Small intestine (tissue), 7 donors: ENCODE measurements around the gene CACNA2D2. TPM values are rescaled to one million over a fixed set of nuclear protein-coding genes. Genes with fewer than 3 reads are reported as not detected.

ENCODE experiments used
- DNase-seq, 2 donors: peaks; one replicate each; pipeline versions ENCODE4 v3.0.0 to v3.0.0-alpha.2; 2013
- FAIRE-seq: peaks from 2 replicates; lab custom pipeline; 2012; peaks lifted over from hg19 to GRCh38; lab: Jason Lieb, UNC
- H3K27ac ChIP-seq, 3 donors: one replicate each; pipeline ENCODE4 v1.5.1; 2013; ENCODE audit warnings: low read length in 2 of 3, mild to moderate bottlenecking in 2 of 3, control low read depth in 1 of 3, inconsistent platforms in 1 of 3, low read depth in 1 of 3, moderate library complexity in 1 of 3
- H3K27me3 ChIP-seq, 3 donors: one replicate each; pipeline ENCODE4 v1.6.1; 2013; ENCODE audit warnings: low read length in 3 of 3, inconsistent platforms in 1 of 3; ENCODE audit not compliant: control insufficient read depth in 3 of 3, insufficient read depth in 3 of 3
- H3K36me3 ChIP-seq, 3 donors: one replicate each; pipeline ENCODE4 v1.6.1; 2013; ENCODE audit warnings: low read length in 3 of 3, inconsistent platforms in 1 of 3, low read depth in 1 of 3, mild to moderate bottlenecking in 1 of 3, moderate library complexity in 1 of 3; ENCODE audit not compliant: control insufficient read depth in 3 of 3, insufficient read depth in 2 of 3
- H3K4me1 ChIP-seq, 3 donors: one replicate each; pipeline ENCODE4 v1.6.1; 2013; ENCODE audit warnings: low read length in 2 of 3, inconsistent platforms in 1 of 3, low read depth in 1 of 3, mild to moderate bottlenecking in 1 of 3, moderate library complexity in 1 of 3; ENCODE audit not compliant: control insufficient read depth in 3 of 3, insufficient read depth in 2 of 3
- H3K4me3 ChIP-seq, 3 donors: one replicate each; pipeline ENCODE4 v1.5.1; 2013; ENCODE audit warnings: low read length in 3 of 3, control low read depth in 1 of 3, inconsistent platforms in 1 of 3, low read depth in 1 of 3, mild to moderate bottlenecking in 1 of 3, moderate library complexity in 1 of 3
- H3K9me3 ChIP-seq, 2 donors: one replicate each; pipeline ENCODE4 v1.6.1; 2013; ENCODE audit warnings: low read depth in 1 of 2, low read length in 1 of 2; ENCODE audit not compliant: control insufficient read depth in 2 of 2, insufficient read depth in 1 of 2
- WGBS, 3 donors: extraction: QIAGEN DNeasy Blood & Tissue Kit; methylation state at CpG; one replicate each; pipeline ENCODE4 v1.1.7; 2013; 5-methylcytosine and 5-hydroxymethylcytosine counted together
- polyA plus RNA-seq, 4 donors: library from polyadenylated mRNA; stranded (reverse) in 3 of 4; unstranded in 1 of 4; fragments of 200-250 nt in 3 of 4; fragments of 120-200 nt in 1 of 4; gene quantifications; one replicate each; pipeline versions ENCODE4 v1.2.1 to v1.2.3, GENCODE V29; 2013
- donor health status: healthy with polysubstance abuse.
- donor health status: control.
- donor health status: control.
- donor health status: Bipolar disorder and iron deficiency.
- donor health status: healthy.

The CACNA2D2 gene
- polyA plus RNA-seq, 4 donors, result 0.22 to 5.3 (median 0.89) TPM

DNA sequence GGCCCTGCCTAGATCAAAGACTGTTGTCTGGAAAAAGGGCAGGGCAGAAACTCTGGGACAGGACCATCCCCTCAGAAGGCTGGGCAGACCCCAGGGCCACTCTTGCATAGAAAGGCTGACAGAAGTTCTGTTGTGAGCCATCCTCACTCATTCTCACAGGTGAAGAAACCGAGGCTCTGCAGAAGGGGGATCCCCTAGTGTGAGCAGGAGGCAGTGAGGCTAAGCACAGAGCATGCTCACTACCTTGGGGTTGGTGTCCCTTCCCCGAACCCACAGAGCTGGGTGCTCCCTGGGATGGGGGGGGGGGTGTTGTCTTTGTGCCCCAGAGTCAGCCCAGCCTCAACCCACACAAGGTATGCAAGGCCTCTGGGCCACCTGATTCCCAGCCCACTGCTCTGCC lies 93.2 kb downstream of the CACNA2D2 start:
- WGBS, 3 donors, result 31 to 68% (median 64%) methylated on average over 2 of the region's 2 CpGs
- Histone ChIP-seq H3K27me3 (peaks cover 0 to 3% (median 0%) of the 10 kb centered on the region in 3 donors), H3K4me3 (no peak overlapping the region), H3K27ac (no peak overlapping the region), H3K9me3 (no peaks in the 10 kb centered on the region), H3K36me3 (no peaks in the 10 kb centered on the region), H3K4me1 (no peaks in the 10 kb centered on the region)
- FAIRE-seq, result no peak
- no peak for DNase-seq

DNA sequence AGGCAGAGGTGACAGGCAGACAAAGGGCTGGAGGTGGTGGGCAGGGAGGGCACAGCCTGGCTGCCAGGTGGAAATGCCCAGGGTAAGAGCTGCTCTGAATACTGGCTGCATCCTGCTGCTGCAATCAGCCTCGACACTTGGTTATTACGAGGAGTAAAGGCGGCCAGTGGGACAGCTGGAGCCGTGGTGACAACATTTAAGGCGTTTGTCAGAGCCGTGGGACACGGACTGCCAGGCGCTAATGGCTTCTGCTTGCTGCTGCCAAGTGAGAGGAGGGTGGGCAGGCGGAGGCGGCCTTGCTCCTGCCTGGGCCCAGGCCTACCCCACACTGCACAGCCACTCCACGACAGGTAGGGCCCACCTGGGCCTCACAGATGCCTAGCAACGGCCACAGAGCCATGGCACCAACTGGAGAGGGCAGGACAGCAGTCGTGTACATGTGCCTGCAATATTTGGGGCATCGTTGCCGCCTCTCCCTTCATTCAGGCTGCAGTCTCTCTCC lies 94.9 kb downstream of the CACNA2D2 start:
- no peaks in the 10 kb centered on the region for H3K36me3 ChIP-seq
- H3K4me3 ChIP-seq, result no peak overlapping the region
- DNase-seq (no peak), FAIRE-seq (no peak)
- H3K4me1 ChIP-seq, result no peaks in the 10 kb centered on the region
- H3K27ac ChIP-seq, result no peak overlapping the region
- no peaks in the 10 kb centered on the region for H3K9me3 ChIP-seq
- H3K27me3 ChIP-seq, result peaks cover 0 to 3% (median 0%) of the 10 kb centered on the region in 3 donors
- 65 to 75% (median 69%) methylated on average over 14 to 15 of the region's 15 CpGs for WGBS, 3 donors

DNA sequence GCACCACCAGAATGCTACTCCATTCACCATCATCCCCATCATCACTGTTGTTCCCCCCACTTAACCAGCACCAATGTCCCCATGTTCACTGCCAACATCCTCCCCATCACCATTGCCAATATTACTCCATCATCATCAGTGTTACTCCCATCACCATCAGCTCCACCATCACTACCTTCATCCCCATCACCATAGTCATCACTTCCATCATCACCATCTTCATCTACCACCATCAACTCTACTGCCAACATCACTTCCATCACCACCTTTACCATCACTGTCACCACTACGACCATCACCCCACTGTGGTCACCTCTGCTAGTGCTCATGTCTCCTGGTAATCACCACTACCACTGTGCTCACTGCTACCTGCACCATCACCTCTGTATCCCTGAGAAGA lies 96.9 kb downstream of the CACNA2D2 start:
- H3K27me3 ChIP-seq, result peaks cover 0 to 3% (median 0%) of the 10 kb centered on the region in 3 donors
- no peak for FAIRE-seq
- WGBS, 3 donors, result 36 to 54% (median 36%) methylated on average over 1 of the region's 1 CpG
- no peak overlapping the region for H3K4me3 ChIP-seq
- H3K9me3 ChIP-seq, result no peaks in the 10 kb centered on the region
- H3K36me3 ChIP-seq, result no peaks in the 10 kb centered on the region
- no peaks in the 10 kb centered on the region for H3K4me1 ChIP-seq
- no peak for DNase-seq
- H3K27ac ChIP-seq, result no peak overlapping the region

DNA sequence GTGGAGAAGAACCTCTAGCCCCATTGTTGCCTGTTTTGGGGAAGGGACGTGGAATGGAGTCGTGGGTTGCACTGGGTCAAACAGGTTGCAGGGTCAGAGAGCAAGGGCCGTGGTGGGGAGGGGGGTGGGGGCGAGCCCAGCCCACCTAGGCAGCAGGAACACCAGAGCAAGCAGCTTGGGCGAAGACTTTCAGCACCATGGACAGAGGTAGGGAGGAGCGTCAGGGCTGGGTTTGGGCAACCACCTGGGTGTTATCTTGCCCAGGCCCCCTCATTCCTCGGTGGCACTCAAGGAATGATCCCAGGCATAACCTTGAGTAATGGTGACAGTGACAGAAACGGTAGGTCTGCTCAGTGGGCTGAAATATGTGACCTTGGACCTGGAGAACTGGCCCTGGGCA lies 98.2 kb downstream of the CACNA2D2 start:
- Histone ChIP-seq H3K4me1 (no peaks in the 10 kb centered on the region), H3K4me3 (no peak overlapping the region), H3K9me3 (no peaks in the 10 kb centered on the region), H3K27me3 (no peaks in the 10 kb centered on the region), H3K27ac (no peak overlapping the region), H3K36me3 (no peaks in the 10 kb centered on the region)
- 18 to 21% (median 19%) methylated on average over 7 to 8 of the region's 8 CpGs for WGBS, 3 donors
- DNase-seq, result peak in 1 of 2 donors; percentile 44
- FAIRE-seq, result no peak

DNA sequence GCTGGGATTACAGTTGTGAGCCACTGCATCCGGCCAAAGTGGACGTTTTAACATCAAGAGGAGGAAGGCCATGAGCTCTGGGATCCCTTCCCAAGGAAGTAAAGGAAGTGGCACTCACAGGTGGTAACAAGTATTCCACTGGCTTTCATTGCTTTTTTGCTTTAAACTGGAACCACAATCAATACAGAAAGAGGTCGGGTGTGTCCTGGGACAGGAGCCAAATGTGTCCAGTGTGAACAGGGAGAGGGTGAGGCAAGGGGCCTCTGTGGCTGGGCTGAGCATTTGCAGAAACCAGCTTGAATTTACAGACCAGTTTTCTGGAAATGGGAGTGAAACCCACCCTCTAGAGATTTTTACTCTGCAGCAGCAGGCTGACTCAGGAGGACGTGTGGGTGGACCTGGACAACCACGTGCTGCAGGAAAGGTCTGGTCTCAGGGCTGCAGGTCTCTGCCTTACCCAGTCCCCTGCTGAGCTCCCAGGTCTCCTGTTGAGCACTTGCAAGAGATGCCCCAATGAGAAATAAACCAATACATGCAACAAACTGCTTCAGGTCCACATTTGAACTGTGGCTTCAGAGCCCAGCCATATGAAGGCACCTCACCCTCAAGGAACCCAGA lies 101.3 kb downstream of the CACNA2D2 start:
- H3K27ac ChIP-seq, result no peak overlapping the region
- DNase-seq (no peak), FAIRE-seq (no peak)
- H3K4me3 ChIP-seq, result no peak overlapping the region
- no peaks in the 10 kb centered on the region for H3K27me3 ChIP-seq
- no peaks in the 10 kb centered on the region for H3K4me1 ChIP-seq
- H3K36me3 ChIP-seq, result no peaks in the 10 kb centered on the region
- H3K9me3 ChIP-seq, result no peaks in the 10 kb centered on the region
- 2 to 30% (median 10%) methylated on average over 5 of the region's 5 CpGs for WGBS, 3 donors

DNA sequence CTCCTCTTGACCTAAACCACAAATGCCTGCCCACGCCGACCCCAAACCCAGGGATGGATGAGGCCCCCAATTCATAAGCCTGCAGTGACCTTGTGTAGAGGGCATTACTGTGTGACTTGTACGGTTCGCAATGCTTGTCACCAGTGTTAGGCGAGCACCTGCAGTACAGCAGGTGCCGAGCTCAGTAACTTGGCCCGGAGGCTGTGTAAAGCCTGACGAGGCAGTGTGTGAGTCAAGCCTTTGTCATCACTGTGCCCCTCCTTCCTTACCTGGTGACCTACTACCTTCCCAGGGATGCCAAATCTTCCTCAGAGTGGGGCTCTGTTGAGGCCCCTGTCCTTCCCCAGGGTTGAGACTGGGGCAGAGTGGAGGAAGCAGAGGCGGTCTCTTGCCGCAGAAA lies 106.9 kb downstream of the CACNA2D2 start:
- no peaks in the 10 kb centered on the region for H3K9me3 ChIP-seq
- no peak overlapping the region for H3K27ac ChIP-seq
- FAIRE-seq, result no peak
- no peak overlapping the region for H3K4me3 ChIP-seq
- WGBS, 3 donors, result 50 to 83% (median 55%) methylated on average over 10 of the region's 10 CpGs
- peaks cover 0 to 11% (median 3%) of the 10 kb centered on the region in 3 donors for H3K4me1 ChIP-seq
- peak in 1 of 2 donors; percentile 38 for DNase-seq
- H3K27me3 ChIP-seq, result no peaks in the 10 kb centered on the region
- H3K36me3 ChIP-seq, result no peaks in the 10 kb centered on the region

DNA sequence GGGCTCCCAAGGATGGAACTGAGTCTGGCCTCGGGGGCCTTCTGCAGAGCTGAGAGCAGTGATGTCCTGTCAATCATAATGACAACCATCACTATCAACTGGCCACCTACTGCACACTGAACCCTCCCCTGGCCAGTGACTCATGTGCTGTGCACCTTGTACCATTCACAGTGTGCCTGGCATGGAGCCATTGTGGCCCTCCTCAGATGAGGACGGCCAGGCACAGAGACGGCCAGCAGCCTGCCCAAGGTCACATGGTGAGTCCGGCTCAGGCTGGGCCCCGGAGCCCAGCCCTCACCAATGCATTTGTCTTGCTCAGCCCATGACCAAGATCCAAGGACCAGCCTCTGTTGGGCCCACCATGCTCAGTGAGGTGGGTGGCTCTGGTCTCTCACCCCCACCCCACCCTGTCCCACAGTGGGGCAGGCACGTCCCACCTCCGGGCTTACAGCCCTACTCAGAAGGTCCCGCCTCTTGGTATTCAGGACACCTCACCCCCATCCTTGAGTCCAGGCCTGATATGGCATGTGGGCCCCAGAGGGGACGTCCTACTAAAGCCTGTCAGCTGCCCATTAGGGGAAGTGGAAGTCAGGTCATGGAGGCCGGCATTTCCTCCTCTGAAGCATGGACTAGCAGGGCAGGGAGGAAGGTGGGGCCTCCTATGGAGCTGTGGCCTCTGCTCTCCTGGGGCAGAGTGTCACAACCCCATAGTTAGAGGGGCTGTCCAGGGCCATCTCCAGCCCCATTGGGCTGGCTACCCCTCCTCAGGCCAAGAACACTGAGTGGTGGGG lies 108.2 kb downstream of the CACNA2D2 start:
- 59 to 73% (median 61%) methylated on average over 10 of the region's 10 CpGs for WGBS, 3 donors

DNA sequence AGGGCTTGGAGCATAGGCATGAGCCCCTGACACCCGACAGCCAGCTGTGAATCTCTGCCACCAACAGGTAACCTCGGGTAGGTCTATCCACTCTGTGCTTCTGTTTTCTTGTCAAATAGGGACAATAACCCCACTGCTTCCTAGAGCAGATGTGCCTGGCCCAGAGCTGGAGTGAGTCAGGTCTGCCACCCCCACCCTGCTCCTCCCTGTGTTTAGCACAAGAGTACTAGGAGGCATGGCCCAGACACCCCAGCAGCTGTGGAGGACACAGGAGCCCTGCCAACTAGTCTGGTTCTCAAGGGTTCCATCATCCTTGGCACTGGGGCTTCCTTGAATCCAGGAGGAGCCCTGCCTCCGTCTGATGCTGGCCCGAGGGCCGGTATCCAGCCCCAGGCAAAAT lies 110.4 kb downstream of the CACNA2D2 start:
- H3K36me3 ChIP-seq, result peaks cover 0 to 4% (median 0%) of the 10 kb centered on the region in 3 donors
- H3K4me3 ChIP-seq, result no peak overlapping the region
- no peak overlapping the region for H3K27ac ChIP-seq
- no peaks in the 10 kb centered on the region for H3K27me3 ChIP-seq
- WGBS, 3 donors, result 84 to 87% (median 84%) methylated on average over 5 of the region's 5 CpGs
- H3K9me3 ChIP-seq, result no peaks in the 10 kb centered on the region
- DNase-seq (no peak), FAIRE-seq (no peak)
- peaks cover 5 to 23% (median 19%) of the 10 kb centered on the region in 3 donors for H3K4me1 ChIP-seq

More for the DNA sequence above, 108.2 kb downstream of the CACNA2D2 start:
- peaks cover 5 to 18% (median 15%) of the 10 kb centered on the region in 3 donors for H3K4me1 ChIP-seq
- no peak overlapping the region for H3K27ac ChIP-seq
- no peak for FAIRE-seq
- H3K36me3 ChIP-seq, result peaks cover 0 to 2% (median 0%) of the 10 kb centered on the region in 3 donors
- H3K27me3 ChIP-seq, result no peaks in the 10 kb centered on the region
- no peaks in the 10 kb centered on the region for H3K9me3 ChIP-seq
- peak; percentile 24 to 79 for DNase-seq
- no peak overlapping the region for H3K4me3 ChIP-seq
